ENCODE results near the gene CYP1A1. TPM values are rescaled to one million over a fixed set of nuclear protein-coding genes. Genes with fewer than 3 reads are reported as not detected.

The CYP1A1 gene
- total and polyA plus RNA-seq, 2 donors (not counting 1 experiment from before 2014, with no cell fraction given): under 0.01 TPM; not detected in 1

GRCh38 chr15:74727727-74728126 is 2.4 kb upstream of the CYP1A1 start:
- H3K27ac ChIP-seq (ENCODE audit: insufficient read depth, low read length): no peak overlapping the region
- no peaks in the 10 kb centered on the region for H3K36me3 ChIP-seq (ENCODE audit: control insufficient read depth, insufficient read depth, low read length)
- H3K9ac ChIP-seq (ENCODE audit: insufficient read depth, low read length): no peak overlapping the region
- no peak overlapping the region for H3K4me2 ChIP-seq (ENCODE audit: extremely low read depth, insufficient read depth, low read length)
- H4K20me1 ChIP-seq (ENCODE audit: control insufficient read depth, extremely low read depth, insufficient read depth, low read length): no peaks in the 10 kb centered on the region
- H3K4me3 ChIP-seq (replicated peaks in 1 of 4; ENCODE audit: control extremely low read depth in 1 of 4, insufficient read depth in 1 of 4, low read depth in 3 of 4, low read length in 4 of 4): no peak overlapping the region
- H3K79me2 ChIP-seq (ENCODE audit: control insufficient read depth, insufficient read depth, low read length): no peaks in the 10 kb centered on the region
- no peaks in the 10 kb centered on the region for H3K9me3 ChIP-seq (ENCODE audit: control insufficient read depth, insufficient read depth, low read depth, low read length)
- no peak overlapping the region for H2AFZ ChIP-seq (ENCODE audit: low read length)
- no peaks in the 10 kb centered on the region for H3K4me1 ChIP-seq (ENCODE audit: control insufficient read depth, extremely low read depth, insufficient read depth, low read length)
- no peak for DNase-seq (ENCODE audit: low read depth in 2 of 2)
- TF ChIP-seq EZH2 (IDR thresholded peaks at IDR 0.05; ENCODE audit: low read length, missing control alignments): no peak
- TF ChIP-seq, protein P1, sequence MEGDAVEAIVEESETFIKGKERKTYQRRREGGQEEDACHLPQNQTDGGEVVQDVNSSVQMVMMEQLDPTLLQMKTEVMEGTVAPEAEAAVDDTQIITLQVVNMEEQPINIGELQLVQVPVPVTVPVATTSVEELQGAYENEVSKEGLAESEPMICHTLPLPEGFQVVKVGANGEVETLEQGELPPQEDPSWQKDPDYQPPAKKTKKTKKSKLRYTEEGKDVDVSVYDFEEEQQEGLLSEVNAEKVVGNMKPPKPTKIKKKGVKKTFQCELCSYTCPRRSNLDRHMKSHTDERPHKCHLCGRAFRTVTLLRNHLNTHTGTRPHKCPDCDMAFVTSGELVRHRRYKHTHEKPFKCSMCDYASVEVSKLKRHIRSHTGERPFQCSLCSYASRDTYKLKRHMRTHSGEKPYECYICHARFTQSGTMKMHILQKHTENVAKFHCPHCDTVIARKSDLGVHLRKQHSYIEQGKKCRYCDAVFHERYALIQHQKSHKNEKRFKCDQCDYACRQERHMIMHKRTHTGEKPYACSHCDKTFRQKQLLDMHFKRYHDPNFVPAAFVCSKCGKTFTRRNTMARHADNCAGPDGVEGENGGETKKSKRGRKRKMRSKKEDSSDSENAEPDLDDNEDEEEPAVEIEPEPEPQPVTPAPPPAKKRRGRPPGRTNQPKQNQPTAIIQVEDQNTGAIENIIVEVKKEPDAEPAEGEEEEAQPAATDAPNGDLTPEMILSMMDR (conservative IDR thresholded peaks at IDR 0.05 in 1 of 2, IDR thresholded peaks at IDR 0.05 in 1 of 2; ENCODE audit: low read depth in 1 of 2, low read length in 2 of 2): no peak
- peaks cover 38% of the 10 kb centered on the region for H3K27me3 ChIP-seq (ENCODE audit: control insufficient read depth, insufficient read depth, low read length)

DNA sequence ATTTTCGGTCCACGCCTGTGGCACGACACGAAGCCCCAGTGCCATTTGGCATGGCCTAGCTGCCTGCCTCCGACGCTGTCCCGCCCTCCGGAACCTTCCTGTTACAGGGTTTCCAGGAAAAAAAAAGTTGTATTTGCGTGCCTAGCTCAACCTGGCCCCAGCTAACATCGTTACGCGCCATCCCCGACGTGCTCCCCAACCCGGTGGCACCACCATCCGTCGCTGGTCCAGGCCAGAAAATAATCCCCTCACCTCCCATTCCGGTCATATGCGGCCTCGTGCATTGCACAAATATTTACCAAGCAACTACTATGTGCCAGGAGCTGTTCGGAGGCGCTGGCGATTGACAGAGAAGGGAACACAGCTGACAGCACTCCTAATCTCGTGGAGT is 1.4 kb upstream of the CYP1A1 start:
- H2AFZ ChIP-seq (ENCODE audit: low read length): peak overlapping the region; percentile 80
- no peak overlapping the region for H3K27ac ChIP-seq (ENCODE audit: insufficient read depth, low read length)
- H3K4me2 ChIP-seq (ENCODE audit: extremely low read depth, insufficient read depth, low read length): peak overlapping the region; percentile 68
- no peak for DNase-seq (ENCODE audit: low read depth in 2 of 2)
- peaks cover 38% of the 10 kb centered on the region for H3K27me3 ChIP-seq (ENCODE audit: control insufficient read depth, insufficient read depth, low read length)
- no peaks in the 10 kb centered on the region for H3K79me2 ChIP-seq (ENCODE audit: control insufficient read depth, insufficient read depth, low read length)
- H3K4me3 ChIP-seq (replicated peaks in 1 of 4; ENCODE audit: control extremely low read depth in 1 of 4, insufficient read depth in 1 of 4, low read depth in 3 of 4, low read length in 4 of 4): peak overlapping the region in 3 of 4 experiments; percentile 33 to 53 (median 35)
- H3K4me1 ChIP-seq (ENCODE audit: control insufficient read depth, extremely low read depth, insufficient read depth, low read length): no peaks in the 10 kb centered on the region
- no peak overlapping the region for H3K9ac ChIP-seq (ENCODE audit: insufficient read depth, low read length)
- peak; percentile 43 for TF ChIP-seq EZH2 (IDR thresholded peaks at IDR 0.05; ENCODE audit: low read length, missing control alignments)
- TF ChIP-seq, protein P1 (conservative IDR thresholded peaks at IDR 0.05 in 1 of 2, IDR thresholded peaks at IDR 0.05 in 1 of 2; ENCODE audit: low read depth in 1 of 2, low read length in 2 of 2): no peak
- H3K36me3 ChIP-seq (ENCODE audit: control insufficient read depth, insufficient read depth, low read length): no peaks in the 10 kb centered on the region
- no peaks in the 10 kb centered on the region for H4K20me1 ChIP-seq (ENCODE audit: control insufficient read depth, extremely low read depth, insufficient read depth, low read length)
- no peaks in the 10 kb centered on the region for H3K9me3 ChIP-seq (ENCODE audit: control insufficient read depth, insufficient read depth, low read depth, low read length)

GRCh38 chr15:74725845-74726773 is 781 bp upstream of the CYP1A1 start:
- no peak for DNase-seq (ENCODE audit: low read depth in 2 of 2)
- no peaks in the 10 kb centered on the region for H4K20me1 ChIP-seq (ENCODE audit: control insufficient read depth, extremely low read depth, insufficient read depth, low read length)
- peak overlapping the region; percentile 80 for H2AFZ ChIP-seq (ENCODE audit: low read length)
- H3K4me3 ChIP-seq (replicated peaks in 1 of 4; ENCODE audit: control extremely low read depth in 1 of 4, insufficient read depth in 1 of 4, low read depth in 3 of 4, low read length in 4 of 4): peak overlapping the region; percentile 35 to 53 (median 48)
- peak overlapping the region; percentile 82 for H3K4me2 ChIP-seq (ENCODE audit: extremely low read depth, insufficient read depth, low read length)
- no peaks in the 10 kb centered on the region for H3K36me3 ChIP-seq (ENCODE audit: control insufficient read depth, insufficient read depth, low read length)
- no peaks in the 10 kb centered on the region for H3K4me1 ChIP-seq (ENCODE audit: control insufficient read depth, extremely low read depth, insufficient read depth, low read length)
- no peak for TF ChIP-seq EZH2 (IDR thresholded peaks at IDR 0.05; ENCODE audit: low read length, missing control alignments)
- TF ChIP-seq, protein P1 (conservative IDR thresholded peaks at IDR 0.05 in 1 of 2, IDR thresholded peaks at IDR 0.05 in 1 of 2; ENCODE audit: low read depth in 1 of 2, low read length in 2 of 2): no peak
- H3K27ac ChIP-seq (ENCODE audit: insufficient read depth, low read length): no peak overlapping the region
- H3K27me3 ChIP-seq (ENCODE audit: control insufficient read depth, insufficient read depth, low read length): peaks cover 45% of the 10 kb centered on the region
- no peaks in the 10 kb centered on the region for H3K9me3 ChIP-seq (ENCODE audit: control insufficient read depth, insufficient read depth, low read depth, low read length)
- peak overlapping the region; percentile 20 for H3K9ac ChIP-seq (ENCODE audit: insufficient read depth, low read length)
- H3K79me2 ChIP-seq (ENCODE audit: control insufficient read depth, insufficient read depth, low read length): no peaks in the 10 kb centered on the region

Data from fibroblast of lung (primary cell).